C4-2B (cell line): ENCODE measurements around the gene CC2D2B.
A peak's percentile ranks its signal among the peaks of the same experiment; 100 is the strongest.
"Not testable (repeated sequence)": the region's sequence is repeated elsewhere in the genome, so short reads cannot be mapped to it uniquely, and the experiment has no call there.

Experiments used
- H3K27ac ChIP-seq: fragments of 450-650 bp; 2 replicates; pipeline ENCODE4 v1.5.1; 2017
- ZFX ChIP-seq: fragments of 450-650 bp; IDR thresholded peaks from 2 replicates; pipeline ENCODE4 v1.6.1; 2017
- TF ChIP-seq, protein P1 (sequence below): fragments of 450-650 bp; conservative IDR thresholded peaks from 2 replicates; pipeline ENCODE4 v1.5.1; 2017; ENCODE audit warnings: mild to moderate bottlenecking

CC2D2B gene

DNA sequence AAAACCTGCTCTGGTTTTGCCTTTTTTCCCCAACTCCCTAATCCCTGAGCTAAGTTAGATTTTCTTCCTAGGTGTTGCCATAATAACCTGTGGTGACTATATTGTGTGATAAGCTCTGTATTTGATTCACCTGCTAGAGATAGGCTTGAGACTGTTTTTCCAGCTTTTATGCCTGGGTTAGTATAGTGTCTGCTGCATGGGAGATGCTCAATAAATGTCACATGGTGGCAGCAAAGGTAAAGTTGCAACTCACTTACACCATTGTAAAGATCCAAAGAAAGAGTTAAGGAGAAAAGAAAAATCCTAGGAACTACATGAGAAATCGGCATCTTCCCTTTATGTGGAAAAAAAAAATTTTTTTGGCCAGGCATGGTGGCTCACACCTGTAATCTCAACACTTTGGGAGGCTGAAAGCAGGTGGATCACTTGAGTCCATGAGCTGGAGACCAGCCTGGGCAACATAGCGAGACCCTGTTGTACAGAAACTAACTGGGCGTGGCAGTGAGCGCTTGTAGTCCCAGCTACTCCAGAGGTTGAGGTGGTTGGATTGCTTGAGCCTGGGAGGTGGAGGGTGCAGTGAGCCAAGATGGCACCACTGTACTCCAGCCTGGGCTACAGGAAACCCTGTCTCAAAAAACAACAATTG is 139.4 kb downstream of the CC2D2B start:
- no peak overlapping the region for H3K27ac ChIP-seq
- no peak for TF ChIP-seq ZFX
- TF ChIP-seq, protein P1, sequence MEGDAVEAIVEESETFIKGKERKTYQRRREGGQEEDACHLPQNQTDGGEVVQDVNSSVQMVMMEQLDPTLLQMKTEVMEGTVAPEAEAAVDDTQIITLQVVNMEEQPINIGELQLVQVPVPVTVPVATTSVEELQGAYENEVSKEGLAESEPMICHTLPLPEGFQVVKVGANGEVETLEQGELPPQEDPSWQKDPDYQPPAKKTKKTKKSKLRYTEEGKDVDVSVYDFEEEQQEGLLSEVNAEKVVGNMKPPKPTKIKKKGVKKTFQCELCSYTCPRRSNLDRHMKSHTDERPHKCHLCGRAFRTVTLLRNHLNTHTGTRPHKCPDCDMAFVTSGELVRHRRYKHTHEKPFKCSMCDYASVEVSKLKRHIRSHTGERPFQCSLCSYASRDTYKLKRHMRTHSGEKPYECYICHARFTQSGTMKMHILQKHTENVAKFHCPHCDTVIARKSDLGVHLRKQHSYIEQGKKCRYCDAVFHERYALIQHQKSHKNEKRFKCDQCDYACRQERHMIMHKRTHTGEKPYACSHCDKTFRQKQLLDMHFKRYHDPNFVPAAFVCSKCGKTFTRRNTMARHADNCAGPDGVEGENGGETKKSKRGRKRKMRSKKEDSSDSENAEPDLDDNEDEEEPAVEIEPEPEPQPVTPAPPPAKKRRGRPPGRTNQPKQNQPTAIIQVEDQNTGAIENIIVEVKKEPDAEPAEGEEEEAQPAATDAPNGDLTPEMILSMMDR = peak; percentile 22

DNA sequence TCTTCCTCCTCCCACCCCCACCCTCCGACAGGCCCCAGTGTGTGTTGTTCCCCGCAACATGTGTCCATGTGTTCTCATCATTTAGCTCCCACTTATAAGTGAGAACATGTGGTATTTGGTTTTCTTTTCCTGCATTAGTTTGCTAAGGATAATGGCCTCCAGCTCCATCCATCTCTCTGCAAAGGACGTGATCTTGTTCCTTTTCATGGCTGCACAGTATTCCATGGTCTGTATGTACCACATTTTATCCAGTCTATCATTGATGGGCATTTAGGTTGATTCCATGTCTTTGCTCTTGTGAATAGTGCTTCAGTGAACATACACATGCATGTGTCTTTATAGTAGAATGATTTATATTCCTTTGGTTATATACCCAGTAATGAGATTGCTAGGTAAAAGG is 140.2 kb downstream of the CC2D2B start:
- H3K27ac ChIP-seq = not testable (repeated sequence)

DNA sequence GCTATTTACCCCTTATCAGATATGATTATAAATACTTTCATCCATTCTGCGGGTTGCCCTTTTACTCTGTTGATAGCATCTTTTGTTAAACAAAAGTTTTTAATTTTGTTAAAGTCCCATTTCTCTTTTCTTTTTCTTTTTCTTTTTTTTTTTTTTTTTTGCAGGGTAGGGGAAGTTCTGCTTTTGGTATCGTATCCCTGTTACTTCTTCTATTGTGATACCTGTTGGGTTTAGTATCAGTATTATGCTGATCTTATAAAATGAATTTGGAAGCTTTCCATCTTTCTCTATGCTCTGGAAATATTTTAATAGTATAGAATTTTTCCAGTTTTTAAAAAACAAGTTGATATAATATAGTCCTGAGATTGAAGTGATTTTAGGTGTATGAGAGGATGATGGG is 141.6 kb downstream of the CC2D2B start:
- no peak for TF ChIP-seq ZFX
- TF ChIP-seq, protein P1 = no peak
- no peak overlapping the region for H3K27ac ChIP-seq

DNA sequence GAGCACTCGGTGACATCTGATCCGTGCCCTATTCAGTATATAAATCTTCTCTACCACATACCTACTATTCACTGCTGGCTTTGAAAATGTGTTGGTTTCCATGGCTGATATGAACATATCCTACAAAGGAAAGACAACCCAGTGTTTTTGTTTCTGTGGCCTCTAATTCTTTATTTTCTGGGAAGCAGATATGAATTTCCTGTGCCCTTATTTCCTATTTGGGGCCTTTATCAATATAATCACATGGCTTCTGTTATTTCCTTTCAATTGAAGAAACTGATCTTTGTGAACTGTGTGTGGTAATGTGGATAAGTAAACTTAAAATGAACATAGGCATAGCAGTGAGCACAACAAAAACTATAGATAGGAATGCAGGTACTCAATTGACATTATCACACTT is 146.2 kb downstream of the CC2D2B start:
- H3K27ac ChIP-seq = no peak overlapping the region
- no peak for TF ChIP-seq ZFX
- TF ChIP-seq, protein P1 = no peak

DNA sequence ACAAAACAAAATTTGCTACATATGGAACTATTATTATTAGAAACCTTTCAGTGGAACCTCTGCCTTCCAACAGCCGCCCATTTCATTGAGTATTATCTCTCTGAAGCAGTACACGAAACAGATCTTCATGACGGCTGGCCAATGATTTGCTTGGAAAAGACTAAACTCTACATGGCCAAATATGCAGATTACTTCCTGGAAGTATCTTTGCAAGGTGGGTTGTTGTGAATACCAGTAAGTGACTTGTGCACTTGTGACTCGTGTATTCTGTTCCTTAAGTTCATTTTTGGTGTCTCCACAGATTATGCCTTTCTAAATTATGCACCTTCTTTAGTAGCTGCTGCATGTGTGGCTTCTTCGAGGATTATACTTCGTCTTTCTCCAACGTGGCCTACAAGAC is 149.0 kb downstream of the CC2D2B start:
- TF ChIP-seq, protein P1 = no peak
- TF ChIP-seq ZFX = no peak
- H3K27ac ChIP-seq = no peak overlapping the region

DNA sequence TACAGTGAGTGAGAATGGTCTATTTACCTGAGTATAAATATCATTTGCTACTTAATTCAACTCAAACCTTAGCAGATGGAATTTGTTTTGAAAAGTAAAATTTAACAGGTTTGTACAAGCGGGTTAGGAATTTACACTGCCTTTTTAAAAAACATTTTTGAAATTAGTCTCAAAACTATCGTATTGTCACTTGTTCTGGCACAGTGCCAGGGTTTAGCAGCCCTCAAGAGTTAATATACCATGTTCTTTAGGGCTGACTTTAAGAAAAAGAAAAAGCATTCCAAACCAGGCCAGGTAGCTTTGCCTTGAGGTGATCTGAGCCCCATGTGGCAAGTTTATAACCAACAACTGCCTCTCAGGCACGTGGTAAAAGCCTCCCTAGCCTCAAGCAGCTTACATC is 153.5 kb downstream of the CC2D2B start:
- TF ChIP-seq ZFX = no peak
- H3K27ac ChIP-seq = no peak overlapping the region

DNA sequence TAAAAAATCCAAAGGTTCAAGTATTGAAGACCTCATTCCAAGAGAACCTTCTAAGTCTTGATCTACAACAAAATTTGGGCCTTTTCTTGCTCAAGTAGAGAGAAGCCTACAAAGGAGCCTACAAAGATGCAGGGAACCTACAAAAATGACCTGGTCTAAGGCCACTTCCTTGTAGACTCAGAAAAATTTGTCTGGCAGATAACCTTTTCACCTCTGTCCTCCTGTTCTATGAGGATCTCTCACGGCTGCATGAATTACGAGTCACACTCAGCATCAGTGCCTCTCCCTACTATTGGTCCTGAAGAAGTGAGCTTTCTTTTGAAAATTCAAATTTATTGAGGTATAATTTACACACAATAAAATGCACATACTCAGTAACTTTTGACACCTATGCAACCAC is 164.9 kb downstream of the CC2D2B start:
- TF ChIP-seq, protein P1 = no peak
- no peak for TF ChIP-seq ZFX

DNA sequence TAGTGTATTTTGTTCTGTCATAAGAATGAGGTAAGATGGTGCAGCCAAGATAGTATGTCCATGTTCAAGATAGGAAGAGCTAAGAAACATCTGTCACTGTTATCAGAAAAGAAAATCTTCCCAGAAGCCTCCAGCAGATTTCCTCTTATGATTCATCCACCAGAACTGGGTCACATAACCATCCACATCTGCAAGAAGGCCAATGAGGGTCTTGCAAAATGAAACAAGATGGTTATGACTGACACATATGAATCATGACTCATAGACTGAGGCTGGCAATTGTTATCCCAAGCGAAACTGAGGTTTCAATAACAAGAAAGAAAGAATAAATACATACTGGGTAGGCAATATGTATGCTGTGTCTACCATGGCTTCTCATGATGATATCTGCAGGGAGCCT is 165.9 kb downstream of the CC2D2B start:
- TF ChIP-seq ZFX = no peak
- TF ChIP-seq, protein P1 = no peak

More for the DNA sequence above, 164.9 kb downstream of the CC2D2B start:
- H3K27ac ChIP-seq = no peak overlapping the region

More for the DNA sequence above, 165.9 kb downstream of the CC2D2B start:
- H3K27ac ChIP-seq = no peak overlapping the region
